IMR-90 (cell line): ENCODE data around the gene PIAS3. TPM values are rescaled to one million over a fixed set of nuclear protein-coding genes. Genes with fewer than 3 reads are reported as not detected.

Experiments used
- ATAC-seq: fragments of 200-7000 bp; cut with Tn5 transposase; 2 replicates; pipeline ENCODE4 v1.9.1; 2020; ENCODE audit warnings: low read depth, mild to moderate bottlenecking, moderate library complexity
- BruUV-seq: library from RNA; stranded (reverse); fragments of 400-500 nt; replicated peaks from 2 replicates; lab custom pipeline; 2021; lab: Mats Ljungman, UMichigan
- CTCF ChIA-PET: fragments of 300-600 bp; formaldehyde crosslinking; extraction: SDS; loops from one replicate; lab custom pipeline; 2021; ENCODE audit warnings: antibody characterized with exemption; lab: Yijun Ruan, JAX
- POLR2A ChIA-PET: fragments of 300-600 bp; sonication (Branson Sonifier 250); formaldehyde crosslinking; loops from one replicate; lab custom pipeline; 2022; ENCODE audit warnings: antibody characterized with exemption; ENCODE audit not compliant: unreplicated experiment; lab: Charles Lee
- DNase-seq: peaks from one replicate; pipeline ENCODE4 v3.0.0; 2013
- H2AFZ ChIP-seq: replicated peaks from 2 replicates; pipeline ENCODE3; 2013; ENCODE audit warnings: low read length, mild to moderate bottlenecking; ENCODE audit not compliant: poor library complexity
- H2AK5ac ChIP-seq: 2 replicates; pipeline ENCODE4 v1.6.1; 2013; ENCODE audit warnings: low read depth, low read length, inconsistent platforms
- H2AK9ac ChIP-seq: replicated peaks from 2 replicates; pipeline ENCODE3; 2013; ENCODE audit warnings: mild to moderate bottlenecking, low read depth, low read length, moderate library complexity; ENCODE audit not compliant: poor library complexity
- H2BK120ac ChIP-seq: 2 replicates; pipeline ENCODE4 v1.6.1; 2013; ENCODE audit warnings: low read depth, low read length, inconsistent platforms
- H2BK15ac ChIP-seq: 3 replicates; pipeline ENCODE4 v1.6.1; 2013; ENCODE audit warnings: low read depth, low read length, inconsistent platforms
- H2BK20ac ChIP-seq: 2 replicates; pipeline ENCODE4 v1.6.1; 2013; ENCODE audit warnings: low read depth, mild to moderate bottlenecking, inconsistent platforms, low read length, moderate library complexity
- H2BK5ac ChIP-seq: 2 replicates; pipeline ENCODE4 v1.6.1; 2013; ENCODE audit warnings: mild to moderate bottlenecking, low read depth, low read length, inconsistent platforms; ENCODE audit not compliant: poor library complexity, severe bottlenecking
- H3K14ac ChIP-seq: replicated peaks from 2 replicates; pipeline ENCODE4 v1.6.1; 2013; ENCODE audit warnings: low read depth, low read length, inconsistent platforms
- H3K18ac ChIP-seq: 2 replicates; pipeline ENCODE4 v1.6.1; 2013; ENCODE audit warnings: low read depth, low read length, control low read depth
- H3K23ac ChIP-seq: 2 replicates; pipeline ENCODE4 v1.6.1; 2013; ENCODE audit warnings: low read depth, low read length, inconsistent platforms
- H3K27ac ChIP-seq: 2 replicates; pipeline ENCODE4 v1.5.1; 2013; ENCODE audit warnings: mild to moderate bottlenecking, control low read depth, low read length; ENCODE audit not compliant: insufficient read depth
- H3K27me3 ChIP-seq: 2 replicates; pipeline ENCODE4 v1.6.1; 2013; ENCODE audit warnings: low read length; ENCODE audit not compliant: control insufficient read depth, insufficient read depth
- H3K36me3 ChIP-seq: 2 replicates; pipeline ENCODE4 v1.6.1; 2013; ENCODE audit warnings: low read length, mixed read lengths; ENCODE audit not compliant: control insufficient read depth, insufficient read depth
- H3K4ac ChIP-seq: 2 replicates; pipeline ENCODE4 v1.6.1; 2013; ENCODE audit warnings: low read depth, low read length, inconsistent platforms
- H3K4me1 ChIP-seq: 2 replicates; pipeline ENCODE4 v1.6.1; 2013; ENCODE audit warnings: low read length, mixed read lengths; ENCODE audit not compliant: control insufficient read depth, insufficient read depth
- H3K4me2 ChIP-seq: 2 replicates; pipeline ENCODE4 v1.6.1; 2013; ENCODE audit warnings: low read depth, mild to moderate bottlenecking, control low read depth, low read length, moderate library complexity
- H3K4me3 ChIP-seq: 2 replicates; pipeline ENCODE4 v1.5.1; 2013; ENCODE audit warnings: low read depth, mild to moderate bottlenecking, control low read depth, low read length, moderate library complexity; ENCODE audit not compliant: insufficient read depth
- H3K56ac ChIP-seq: 2 replicates; pipeline ENCODE4 v1.6.1; 2013; ENCODE audit warnings: low read length, inconsistent platforms; ENCODE audit not compliant: insufficient read depth; ENCODE audit errors: extremely low read depth
- H3K79me1 ChIP-seq, 2 experiments: 2 replicates each; pipeline ENCODE4 v1.6.1; 2013; ENCODE audit warnings: low read length in 2 of 2, inconsistent platforms in 1 of 2, low read depth in 1 of 2
- H3K9ac ChIP-seq: 2 replicates; pipeline ENCODE4 v1.6.1; 2013; ENCODE audit warnings: low read depth, low read length, control low read depth
- H3K9me1 ChIP-seq: 2 replicates; pipeline ENCODE4 v1.6.1; 2013; ENCODE audit warnings: low read length, inconsistent platforms; ENCODE audit not compliant: insufficient read depth
- H3K9me3 ChIP-seq: 2 replicates; pipeline ENCODE4 v1.6.1; 2013; ENCODE audit warnings: low read length; ENCODE audit not compliant: control insufficient read depth, insufficient read depth
- H4K20me1 ChIP-seq: 2 replicates; pipeline ENCODE4 v1.6.1; 2013; ENCODE audit warnings: low read length, inconsistent platforms; ENCODE audit not compliant: insufficient read depth
- H4K5ac ChIP-seq: 2 replicates; pipeline ENCODE4 v1.6.1; 2013; ENCODE audit warnings: mild to moderate bottlenecking, low read depth, low read length, control low read depth
- H4K8ac ChIP-seq, 2 experiments: 2 replicates each; pipeline ENCODE4 v1.6.1; 2013; ENCODE audit warnings: low read depth in 2 of 2, low read length in 2 of 2, control low read depth in 1 of 2, inconsistent platforms in 1 of 2
- H4K91ac ChIP-seq: 2 replicates; pipeline ENCODE4 v1.6.1; 2013; ENCODE audit warnings: low read depth, low read length, inconsistent platforms; ENCODE audit not compliant: insufficient read depth
- BHLHE40 ChIP-seq: fragments of 150-350 bp; IDR thresholded peaks from 2 replicates; pipeline ENCODE4 v1.6.1; 2016; ENCODE audit warnings: mild to moderate bottlenecking, low read depth, low read length
- CEBPB ChIP-seq: IDR thresholded peaks from 2 replicates; pipeline ENCODE4 v1.6.1; 2012; ENCODE audit warnings: low read depth, low read length, improper control_type of control experiment
- CHD1 ChIP-seq: IDR thresholded peaks from 2 replicates; pipeline ENCODE4 v1.6.1; 2012; ENCODE audit warnings: low read depth, low read length, improper control_type of control experiment
- FOS ChIP-seq: fragments of 150-350 bp; IDR thresholded peaks from 2 replicates; pipeline ENCODE4 v1.6.1; 2016; ENCODE audit warnings: low read depth, low read length
- MAFK ChIP-seq: IDR thresholded peaks from 2 replicates; pipeline ENCODE4 v1.6.1; 2012; ENCODE audit warnings: low read depth, low read length, improper control_type of control experiment
- MXI1 ChIP-seq: IDR thresholded peaks from 2 replicates; pipeline ENCODE4 v1.6.1; 2012; ENCODE audit warnings: low read depth, mild to moderate bottlenecking, low read length, moderate library complexity, borderline replicate concordance
- NFE2L2 ChIP-seq: fragments of 150-350 bp; IDR thresholded peaks from 2 replicates; pipeline ENCODE4 v1.6.1; 2016; ENCODE audit warnings: low read depth, mild to moderate bottlenecking, low read length
- POLR2A ChIP-seq: IDR thresholded peaks from 2 replicates; pipeline ENCODE4 v1.6.1; 2012; ENCODE audit warnings: mild to moderate bottlenecking, low read depth, low read length
- RAD21 ChIP-seq: IDR thresholded peaks from 2 replicates; pipeline ENCODE4 v1.6.1; 2012; ENCODE audit warnings: low read length, improper control_type of control experiment
- RCOR1 ChIP-seq: IDR thresholded peaks from 2 replicates; pipeline ENCODE4 v1.6.1; 2012; ENCODE audit warnings: mild to moderate bottlenecking, low read length, improper control_type of control experiment; ENCODE audit not compliant: insufficient replicate concordance
- RFX5 ChIP-seq: IDR thresholded peaks from 2 replicates; pipeline ENCODE4 v1.8.0; 2012; ENCODE audit warnings: low read depth, mild to moderate bottlenecking, low read length, moderate library complexity
- USF2 ChIP-seq: fragments of 150-350 bp; IDR thresholded peaks from 2 replicates; pipeline ENCODE4 v1.6.1; 2017; ENCODE audit warnings: mild to moderate bottlenecking, antibody characterized with exemption, low read length, low read depth
- WGBS, 2 experiments: methylation state at CpG; one replicate each; pipeline versions ENCODE4 v1.1.5 to v1.1.7; 2013; ENCODE audit warnings: missing lambda C conversion rate in 2 of 2; ENCODE audit not compliant: insufficient read length in 1 of 2; ENCODE audit errors: extremely low coverage in 2 of 2; 5-methylcytosine and 5-hydroxymethylcytosine counted together
- dilution Hi-C: fragments of 300-500 bp; cut with HindIII; formaldehyde crosslinking; loops from one replicate; pipeline ENCODE4 v1.14.3; 2018; ENCODE audit warnings: low sequenced_read_pairs; ENCODE audit not compliant: unreplicated experiment
- in situ Hi-C: fragments of 300-500 bp; cut with MboI; formaldehyde crosslinking; loops from 3 replicates; pipeline ENCODE4 v1.14.3; 2019; ENCODE audit warnings: low sequenced_read_pairs, inconsistent platforms, mixed read lengths
- intact Hi-C: fragments of 100-400 bp; cut with micrococcal nuclease; formaldehyde crosslinking; loops from 2 replicates; pipeline ENCODE4 v1.10.0; 2022
- polyA plus RNA-seq, 3 experiments: library from polyadenylated mRNA; depleted of rRNA; stranded (reverse); fragments of >200 nt; gene quantifications; 2 replicates each; pipeline ENCODE4 v1.2.3, GENCODE V29; 2012; ENCODE audit warnings: low replicate concordance in 1 of 3
- total RNA-seq: library from RNA; depleted of rRNA; stranded (reverse); fragments of >200 nt; gene quantifications from 2 replicates; pipeline ENCODE4 v1.2.3, GENCODE V29; 2012
- TF ChIP-seq, protein P1 (sequence below): fragments of 150-350 bp; IDR thresholded peaks from 2 replicates; pipeline ENCODE4 v1.6.1; 2016; ENCODE audit warnings: low read depth, mild to moderate bottlenecking, low read length, moderate library complexity, borderline replicate concordance

The PIAS3 gene
- total and polyA plus RNA-seq, 2 of the 4 experiments (the other 2 are of a cell fraction), result 11.1 to 53.7 TPM

DNA sequence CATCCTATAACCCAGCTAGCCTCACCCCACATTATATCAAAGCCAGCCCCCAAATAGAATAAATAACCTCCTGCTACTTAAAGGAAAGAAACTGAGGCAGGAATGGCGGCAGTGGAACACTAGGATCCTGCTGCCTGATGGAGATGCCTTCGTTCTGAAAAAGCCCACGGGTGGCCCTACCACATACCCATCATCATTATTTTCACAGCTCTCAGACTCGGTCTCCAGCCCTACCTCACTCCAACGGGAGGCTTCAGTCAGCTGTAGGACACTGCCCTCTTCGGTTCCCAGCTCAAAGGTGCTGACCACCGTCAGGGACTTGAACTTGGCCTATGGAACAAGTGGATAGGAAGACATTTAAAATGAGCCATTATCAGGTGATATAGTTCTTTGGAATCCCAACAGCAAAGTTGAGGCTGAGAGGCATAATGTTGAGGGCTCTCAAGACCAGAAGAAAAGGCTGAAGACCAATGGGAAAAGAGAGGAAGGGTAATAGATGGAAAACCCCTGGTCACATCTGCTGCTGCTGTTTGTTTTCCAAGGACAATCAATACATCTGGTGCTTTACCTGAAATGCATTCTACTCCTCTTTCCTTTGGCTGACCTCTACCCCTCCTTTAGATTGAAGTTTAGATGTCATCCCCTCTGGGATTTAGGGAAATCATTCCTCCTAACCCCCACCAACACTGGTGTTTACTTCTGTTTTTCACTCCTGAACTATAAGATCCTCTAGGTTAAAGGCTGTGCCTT lies 34.6 kb upstream of the PIAS3 start:
- Histone ChIP-seq H4K8ac (peak overlapping the region; percentile 85 to 92; a peak in 2 of 4 replicates), H3K27me3 (no peaks in the 10 kb centered on the region), H3K4me3 (no peak overlapping the region), H2AFZ (peak overlapping the region; percentile 19), H3K4me2 (no peak overlapping the region), H3K9ac (no peak overlapping the region), H2AK5ac (peak overlapping the region; percentile 71), H2BK5ac (peak overlapping the region; percentile 88), H3K9me3 (no peaks in the 10 kb centered on the region), H4K91ac (peak overlapping the region; percentile 92), H3K56ac (no peak overlapping the region; the same call in 1 of the 2 replicates), H3K27ac (no peak overlapping the region), H3K36me3 (no peaks in the 10 kb centered on the region), H2BK20ac (peak overlapping the region; percentile 89), H2BK15ac (peak overlapping the region; percentile 76; the same call in 1 of the 3 replicates), H3K4me1 (peaks cover 12% of the 10 kb centered on the region), H2AK9ac (peak overlapping the region; percentile 90), H4K5ac (peak overlapping the region; percentile 31; the same call in 1 of the 2 replicates), H3K18ac (no peak overlapping the region), H4K20me1 (no peaks in the 10 kb centered on the region), H3K14ac (peak overlapping the region; percentile 93), H3K4ac (peak overlapping the region; percentile 96), H3K9me1 (peaks cover 15% of the 10 kb centered on the region), H3K23ac (no peak overlapping the region), H3K79me1 (peaks cover 0 to 4% of the 10 kb centered on the region in 2 experiments; a peak in 1 of 4 replicates), H2BK120ac (peak overlapping the region; percentile 95)
- CTCF ChIA-PET, result interaction anchor here (1.2 to 2.5 kb wide), 6 partner anchors 15 to 124 kb away, joined by 3 to 24 read pairs (median 8); partner anchors contain the start of genes ITGA10 and NUDT17
- intact Hi-C loops, result loop anchor here (2.0 to 10.0 kb wide), 2 partner anchors 25 to 61 kb away; partner anchors contain the start of genes LIX1L and PEX11B
- TF ChIP-seq POLR2A, result no peak
- TF ChIP-seq BHLHE40, result no peak
- no peak for TF ChIP-seq CEBPB
- no peak for TF ChIP-seq CHD1
- no peak for TF ChIP-seq FOS
- TF ChIP-seq NFE2L2, result no peak
- no peak for TF ChIP-seq RAD21
- no peak for TF ChIP-seq RFX5
- TF ChIP-seq RCOR1, result no peak
- TF ChIP-seq MAFK, result no peak
- TF ChIP-seq MXI1, result no peak
- TF ChIP-seq, protein P1, sequence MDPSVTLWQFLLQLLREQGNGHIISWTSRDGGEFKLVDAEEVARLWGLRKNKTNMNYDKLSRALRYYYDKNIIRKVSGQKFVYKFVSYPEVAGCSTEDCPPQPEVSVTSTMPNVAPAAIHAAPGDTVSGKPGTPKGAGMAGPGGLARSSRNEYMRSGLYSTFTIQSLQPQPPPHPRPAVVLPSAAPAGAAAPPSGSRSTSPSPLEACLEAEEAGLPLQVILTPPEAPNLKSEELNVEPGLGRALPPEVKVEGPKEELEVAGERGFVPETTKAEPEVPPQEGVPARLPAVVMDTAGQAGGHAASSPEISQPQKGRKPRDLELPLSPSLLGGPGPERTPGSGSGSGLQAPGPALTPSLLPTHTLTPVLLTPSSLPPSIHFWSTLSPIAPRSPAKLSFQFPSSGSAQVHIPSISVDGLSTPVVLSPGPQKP, result no peak
- no peak for TF ChIP-seq USF2
- in situ Hi-C loops, result no loop called here
- POLR2A ChIA-PET, result interaction anchor here (0.5 kb wide), 1 partner anchor 88 kb away, joined by 3 read pairs; no protein-coding TSS in a partner anchor
- no TSS peak for BruUV-seq
- dilution Hi-C loops, result no loop called here
- DNase-seq (no peak), ATAC-seq (no peak)
- 92% methylated on average over 5 of the region's 7 CpGs; no CpG with 5 or more reads in 1 of the 2 experiments for WGBS, 2 experiments
